Raji (cell line): ENCODE measurements around the gene ALKBH3.

Experiments
- POLR2A ChIP-seq: IDR thresholded peaks from 2 replicates; pipeline ENCODE4 v1.6.1; 2011; ENCODE audit warnings: low read depth, low read length, control low read depth; ENCODE audit not compliant: insufficient read depth

ALKBH3 gene

GRCh38 chr11:43924112-43924855, 43.7 kb downstream of the ALKBH3 start:
- no peak for TF ChIP-seq POLR2A

GRCh38 chr11:43925063-43925931, 44.7 kb downstream of the ALKBH3 start:
- no peak for TF ChIP-seq POLR2A

DNA sequence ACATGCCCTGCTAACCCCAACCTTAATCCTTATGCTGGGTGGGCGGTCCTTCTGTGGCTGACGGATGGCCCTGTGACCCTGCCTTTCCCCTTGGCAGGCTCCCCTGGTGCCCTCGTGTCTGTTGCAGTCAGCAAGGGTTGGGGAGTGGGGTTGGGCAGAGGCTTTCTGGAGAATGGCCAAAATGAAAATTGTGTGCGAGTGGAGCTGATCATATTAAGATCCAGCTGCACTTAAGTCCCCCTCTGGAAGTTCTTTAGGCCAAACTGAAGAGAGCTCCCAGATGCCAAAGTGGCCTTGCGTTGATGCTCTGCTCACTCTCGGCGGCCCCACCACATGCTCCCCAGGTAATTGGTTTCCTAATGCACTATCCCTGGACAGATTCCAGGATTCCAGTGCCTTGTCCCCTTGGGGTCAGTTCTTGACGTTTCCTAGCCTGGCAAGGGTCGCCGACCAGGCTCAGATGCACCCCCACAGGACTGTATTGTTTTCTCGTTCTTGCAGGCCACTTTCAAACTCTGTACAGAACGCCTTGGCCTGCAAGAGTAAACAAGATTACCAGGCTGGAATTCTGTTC, 45.4 kb downstream of the ALKBH3 start:
- TF ChIP-seq POLR2A, result no peak

- TF ChIP-seq POLR2A, result no peak
Measured at GRCh38 chr11:43927070-43927469, 46.4 kb downstream of the ALKBH3 start.

DNA sequence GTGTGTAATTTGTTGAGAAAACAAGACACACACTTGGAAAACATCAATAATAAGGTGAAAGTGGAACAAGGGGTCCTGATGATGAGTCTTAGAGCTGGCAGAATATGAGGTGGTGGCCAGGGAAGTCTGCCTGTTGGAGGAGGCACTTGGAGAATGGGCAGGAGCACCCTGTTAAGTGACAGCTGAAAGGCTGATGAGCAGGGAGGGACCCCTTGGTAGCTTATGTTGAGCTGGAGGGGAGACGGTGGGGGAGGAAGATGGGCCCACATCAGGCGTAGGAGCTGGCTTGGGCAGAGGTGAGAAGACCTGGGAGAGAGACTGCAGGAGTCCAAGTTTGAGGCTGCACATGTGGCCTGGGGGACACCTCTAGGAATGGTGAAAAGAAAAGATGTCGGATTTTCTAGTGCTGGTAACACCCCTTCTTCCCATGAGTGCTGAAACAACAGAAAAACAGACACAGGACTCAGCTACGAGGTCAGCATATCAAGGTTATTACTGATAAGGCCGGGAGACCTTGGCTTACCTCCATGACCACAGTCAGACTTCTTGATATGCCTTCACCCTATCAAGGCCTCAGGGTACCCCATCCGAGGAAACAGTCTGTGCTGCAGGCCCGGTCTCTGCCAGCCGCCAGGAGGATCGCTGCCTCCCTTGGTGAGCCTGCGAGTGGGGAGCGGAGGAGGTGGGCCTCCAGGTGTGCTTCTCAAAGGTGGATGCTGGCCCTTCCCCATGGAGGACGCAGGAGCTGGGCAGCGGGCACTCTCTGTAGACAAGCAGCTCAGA, 47.5 kb downstream of the ALKBH3 start:
- TF ChIP-seq POLR2A, result no peak

- TF ChIP-seq POLR2A, result no peak
Measured at GRCh38 chr11:43928721-43929120, 48.1 kb downstream of the ALKBH3 start.

- no peak for TF ChIP-seq POLR2A
Measured at GRCh38 chr11:43930868-43931716, 50.5 kb downstream of the ALKBH3 start.

GRCh38 chr11:43931717-43932039, 51.0 kb downstream of the ALKBH3 start:
- TF ChIP-seq POLR2A, result no peak

DNA sequence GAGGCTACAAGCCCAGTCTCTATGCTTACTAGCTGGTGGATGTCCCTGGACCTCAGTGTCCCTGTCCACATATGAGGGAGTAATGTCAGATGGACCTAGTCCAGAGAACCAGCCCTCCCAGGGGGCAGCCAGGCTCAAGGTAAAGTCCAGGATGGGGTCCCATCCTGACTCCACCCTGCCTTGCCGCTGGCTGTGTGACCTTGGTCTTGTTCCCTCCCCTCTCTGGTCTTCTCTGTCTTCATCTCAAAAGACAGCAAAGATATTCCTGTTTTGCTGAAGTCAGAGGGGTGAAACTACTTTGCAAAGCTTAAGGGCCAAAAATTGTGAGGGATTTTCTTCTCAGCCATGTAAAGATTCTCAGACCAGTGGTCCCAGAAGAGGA, 52.6 kb downstream of the ALKBH3 start:
- TF ChIP-seq POLR2A, result no peak

GRCh38 chr11:43933608-43934551, 53.2 kb downstream of the ALKBH3 start:
- TF ChIP-seq POLR2A, result no peak

DNA sequence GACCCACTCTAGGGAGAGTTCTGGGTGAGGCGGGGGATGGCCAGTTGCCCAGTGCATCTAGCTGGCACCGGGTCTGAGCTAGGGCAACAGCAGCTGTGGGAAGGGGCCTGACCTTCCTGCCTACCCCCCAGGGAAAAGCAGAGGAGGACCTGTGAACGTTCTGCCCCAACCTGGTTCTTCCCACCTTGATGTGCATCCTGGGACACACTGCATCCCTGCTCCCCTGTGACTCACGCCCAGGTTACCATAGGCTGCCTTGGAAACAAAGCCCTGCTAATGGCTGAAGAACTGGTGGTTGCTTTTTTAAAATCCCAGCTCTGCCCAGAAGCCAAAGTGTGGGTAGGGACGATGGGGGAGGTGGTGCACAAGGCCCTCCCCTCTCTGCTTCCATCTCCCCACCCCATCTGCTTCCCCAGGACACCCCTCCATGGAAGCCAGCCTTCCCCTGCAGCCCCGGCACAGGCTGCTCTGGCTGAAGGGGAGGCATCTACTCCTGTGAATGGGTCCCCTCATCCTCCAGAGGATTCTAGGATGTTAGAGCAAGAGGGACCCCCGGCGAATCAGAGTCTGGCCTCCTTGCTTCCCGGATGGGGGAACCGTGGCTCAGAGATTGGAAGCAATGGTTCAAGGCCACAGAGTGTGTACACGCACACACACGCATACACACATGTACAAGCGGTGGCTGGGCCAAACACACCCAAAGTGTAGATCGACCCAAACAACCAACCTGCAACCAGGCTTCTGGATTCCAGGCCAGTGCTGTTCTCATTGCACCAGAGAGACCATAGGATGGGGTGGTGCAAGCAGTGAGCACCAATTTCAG, 54.2 kb downstream of the ALKBH3 start:
- TF ChIP-seq POLR2A, result no peak

- TF ChIP-seq POLR2A, result no peak
Measured at GRCh38 chr11:43935424-43935979, 54.9 kb downstream of the ALKBH3 start.

- TF ChIP-seq POLR2A, result no peak
Measured at GRCh38 chr11:43936076-43936475, 55.4 kb downstream of the ALKBH3 start.
